Daoy (cell line): ENCODE data around the gene MAPK4. TPM values are rescaled to one million over a fixed set of nuclear protein-coding genes. Genes with fewer than 3 reads are reported as not detected.
"Not testable (repeated sequence)": the region's sequence is repeated elsewhere in the genome, so short reads cannot be mapped to it uniquely, and the experiment has no call there.

Experiments
- DNase-seq: peaks from one replicate; pipeline ENCODE4 v3.0.0-alpha.2; 2015; ENCODE audit warnings: low read depth
- total RNA-seq: library from RNA; depleted of rRNA; stranded (reverse); fragments of >200 nt; shearing (Covaris generic); gene quantifications from 2 replicates; pipeline ENCODE4 v1.2.3, GENCODE V29; 2014

MAPK4 gene
- total RNA-seq, 1 experiment from 2014 or later, result 0.17 TPM

DNA sequence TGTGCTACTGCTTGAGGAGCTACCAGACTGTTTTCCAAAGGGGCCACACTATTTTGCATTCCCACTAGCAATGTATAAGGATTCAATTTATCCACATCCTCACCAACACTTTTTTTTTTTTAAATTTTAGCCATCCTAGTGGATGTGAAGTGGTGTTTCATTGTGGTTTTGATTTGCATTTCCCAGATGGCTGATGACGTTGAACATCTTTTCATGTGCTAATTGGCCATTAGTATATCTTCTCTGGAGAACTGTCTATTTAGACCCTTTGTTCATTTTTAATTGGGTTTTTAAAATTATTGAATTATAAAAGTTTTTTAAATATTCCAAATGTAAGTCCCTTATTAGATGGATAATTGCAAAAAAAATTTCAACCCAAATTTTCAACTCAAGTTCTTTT, 121.1 kb downstream of the MAPK4 start:
- DNase-seq, result no peak

DNA sequence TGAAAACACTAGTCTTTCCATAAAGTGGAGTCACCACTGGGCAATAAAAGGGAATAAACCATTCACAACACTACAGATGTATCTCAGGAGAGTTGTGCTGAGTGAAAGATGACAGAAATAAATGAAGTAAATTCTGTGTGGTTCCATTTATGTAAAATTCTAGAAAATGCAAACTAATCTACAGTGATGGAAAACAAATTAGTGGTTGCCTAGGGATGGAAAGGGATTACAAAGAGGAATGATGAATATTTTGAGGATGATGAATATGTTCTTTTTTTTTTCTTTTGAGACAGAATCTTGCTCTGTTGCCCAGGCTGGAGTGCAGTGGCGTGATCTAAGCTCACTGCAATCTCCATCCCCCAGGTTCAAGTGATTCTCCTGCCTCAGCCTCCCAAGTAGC, 123.0 kb downstream of the MAPK4 start:
- no peak for DNase-seq

DNA sequence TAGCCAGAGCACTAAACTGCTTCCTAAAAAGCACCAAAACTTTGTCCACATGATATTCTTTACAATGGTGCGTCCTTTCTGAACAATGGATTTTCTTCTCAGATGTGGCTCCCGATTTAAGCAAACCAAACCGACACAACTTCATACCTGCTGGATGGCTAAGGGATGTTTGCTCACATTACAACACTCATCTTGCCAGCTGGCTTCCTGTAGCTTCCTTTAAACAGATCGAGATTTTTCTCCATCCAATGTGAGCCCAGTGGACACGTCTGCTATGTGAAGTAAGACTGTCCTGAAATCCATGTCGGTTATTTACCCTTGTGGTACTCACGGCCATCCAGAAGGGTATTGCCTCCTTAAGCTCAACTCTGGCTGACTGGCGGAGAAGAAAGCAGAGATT, 126.5 kb downstream of the MAPK4 start:
- DNase-seq, result no peak

DNA sequence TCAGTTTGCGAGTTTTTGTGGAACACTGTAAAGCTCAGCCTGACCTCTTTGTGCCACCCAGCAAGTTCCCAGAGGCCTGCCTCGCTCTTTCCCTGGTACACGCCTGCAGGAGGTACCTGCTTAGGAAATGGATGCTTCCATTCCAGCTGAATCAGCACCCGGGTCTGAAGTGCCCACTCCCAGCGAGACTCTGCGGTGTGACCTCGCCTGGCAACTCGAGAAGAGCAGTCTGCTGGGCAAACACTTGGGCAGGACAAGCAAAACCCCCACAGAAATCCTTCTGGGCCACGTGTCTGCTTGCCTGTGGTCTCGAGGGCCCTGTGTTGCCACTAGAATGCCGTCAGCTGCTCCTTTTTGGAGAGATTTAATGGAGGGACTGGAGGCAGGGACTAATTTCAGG, 127.6 kb downstream of the MAPK4 start:
- no peak for DNase-seq

DNA sequence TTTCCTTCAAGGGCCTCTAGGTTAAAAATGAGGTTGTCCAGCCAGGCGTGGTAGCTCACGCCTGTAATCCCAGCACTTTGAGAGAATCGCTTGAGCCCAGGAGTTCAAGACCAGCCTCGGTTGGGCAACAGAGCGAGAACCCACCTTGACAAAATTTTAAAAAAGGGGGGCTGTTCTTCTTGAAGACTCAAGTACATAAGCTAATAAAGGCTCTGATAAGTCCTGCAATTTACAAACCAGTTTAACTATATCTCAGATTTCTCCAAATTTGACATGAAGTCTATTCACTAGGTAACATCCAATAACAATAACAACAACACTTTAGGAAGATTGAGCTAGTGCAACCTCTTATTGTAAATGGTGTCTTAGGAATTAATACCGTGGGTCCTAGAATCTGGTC, 129.7 kb downstream of the MAPK4 start:
- DNase-seq, result no peak

DNA sequence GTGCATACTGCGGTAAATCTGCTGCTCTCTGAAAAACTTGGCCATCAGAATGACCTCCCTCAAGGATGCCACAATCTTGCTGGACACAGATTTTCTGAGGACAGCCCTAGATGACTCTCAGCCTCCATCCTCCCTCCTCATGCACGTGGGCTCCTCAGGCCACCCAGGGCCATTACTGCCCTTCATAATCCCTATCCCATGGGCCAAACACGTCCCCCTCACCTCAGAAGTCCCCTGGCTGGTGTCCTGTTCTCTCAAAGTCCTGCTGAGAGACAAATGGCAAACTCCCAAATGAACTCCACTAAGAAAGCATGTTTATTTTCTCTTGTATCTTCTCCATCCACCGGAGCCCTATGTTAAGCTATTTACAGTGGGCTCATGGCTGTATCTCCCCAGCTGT, 134.3 kb downstream of the MAPK4 start:
- no peak for DNase-seq

DNA sequence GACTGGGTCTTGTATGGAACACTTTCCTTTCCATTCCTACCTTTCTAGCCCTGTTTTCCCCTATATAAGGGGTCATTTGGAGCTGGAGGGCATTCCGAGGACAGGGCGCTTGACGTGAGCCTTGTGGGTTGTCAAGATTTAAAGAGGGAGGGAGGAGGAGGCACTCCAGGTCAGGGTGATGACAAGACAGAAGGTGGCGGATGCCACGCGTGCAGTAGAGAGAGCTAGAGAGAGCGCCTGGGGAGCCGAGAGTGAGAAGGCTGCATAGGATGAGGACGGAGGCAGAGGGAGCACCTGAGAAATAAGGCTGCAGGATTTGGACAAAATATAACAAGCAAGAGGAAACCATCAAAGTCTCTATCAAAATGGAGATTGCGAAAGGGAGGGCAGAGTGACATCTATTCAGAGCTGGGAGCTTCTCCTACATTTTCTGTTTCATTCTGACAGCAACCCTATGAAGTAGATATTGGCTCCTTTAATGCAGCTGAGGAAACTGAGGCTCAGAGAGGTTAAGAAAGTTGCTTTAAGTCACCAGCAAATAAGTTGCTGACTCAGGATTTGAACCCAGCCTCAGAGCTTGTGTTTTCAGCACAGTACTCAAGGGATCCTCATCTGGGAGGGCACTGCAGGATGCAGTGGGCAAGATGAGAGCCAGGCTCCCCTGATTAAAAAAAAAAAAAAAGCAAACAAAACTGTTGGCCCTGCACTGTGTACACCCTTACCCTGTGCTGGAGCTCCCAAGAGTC, 135.7 kb downstream of the MAPK4 start:
- DNase-seq, result no peak

DNA sequence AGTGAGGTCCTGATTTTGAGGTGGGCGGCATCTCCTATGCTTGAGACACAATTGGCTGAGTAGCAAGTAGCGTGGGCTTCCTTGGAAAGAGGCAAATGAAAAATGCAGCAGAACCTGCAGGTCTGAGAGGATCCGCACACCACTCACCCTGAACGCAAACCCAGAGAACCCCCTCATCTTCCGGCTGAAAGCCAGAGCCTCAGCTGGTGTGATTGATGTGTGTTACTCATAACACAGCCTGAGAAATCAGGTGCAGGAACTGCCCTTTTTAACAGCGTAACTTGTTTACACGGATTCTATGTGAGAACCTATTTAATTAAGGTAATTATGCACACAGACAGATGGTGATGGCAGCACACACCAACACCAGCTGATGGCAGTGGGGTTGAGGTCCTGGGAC, 136.5 kb downstream of the MAPK4 start:
- no peak for DNase-seq

DNA sequence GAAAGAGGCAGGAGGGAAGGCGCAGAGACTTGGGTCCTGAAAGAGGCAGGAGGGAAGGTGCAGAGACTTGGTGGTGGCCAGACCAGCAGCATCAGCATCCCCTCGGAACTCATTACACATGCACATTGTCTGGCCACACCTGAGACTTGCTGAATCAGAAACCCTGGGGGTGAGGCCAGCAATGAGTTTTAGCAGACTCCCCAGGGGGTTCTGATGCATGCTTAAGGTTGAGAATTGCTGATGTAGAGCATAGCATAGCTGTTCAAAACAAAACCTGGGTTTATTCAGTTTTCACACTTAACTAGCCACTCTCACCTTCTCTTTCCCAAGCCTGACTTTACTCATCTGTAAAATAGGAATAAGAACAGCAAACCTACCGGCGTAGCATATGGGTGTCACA, 137.0 kb downstream of the MAPK4 start:
- no peak for DNase-seq

DNA sequence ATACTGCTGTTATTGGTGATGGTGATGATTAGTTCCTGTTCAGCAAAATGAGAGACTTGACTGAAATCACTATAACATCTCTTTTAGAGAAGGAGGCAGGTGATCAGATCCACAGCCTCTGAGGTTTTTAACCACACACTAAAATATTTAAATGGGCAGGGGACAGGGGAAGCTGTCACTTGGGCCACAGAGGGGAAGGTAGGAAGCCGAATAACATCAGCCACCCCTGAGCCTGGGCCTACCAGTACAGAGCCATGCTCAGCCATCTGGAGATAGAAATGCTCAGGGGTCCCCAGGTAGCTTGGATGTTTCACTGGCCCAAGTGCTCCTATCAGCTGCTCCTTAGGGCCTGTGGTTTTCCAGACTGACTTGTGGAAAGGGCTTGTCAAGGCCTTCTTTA, 137.6 kb downstream of the MAPK4 start:
- DNase-seq, result no peak

DNA sequence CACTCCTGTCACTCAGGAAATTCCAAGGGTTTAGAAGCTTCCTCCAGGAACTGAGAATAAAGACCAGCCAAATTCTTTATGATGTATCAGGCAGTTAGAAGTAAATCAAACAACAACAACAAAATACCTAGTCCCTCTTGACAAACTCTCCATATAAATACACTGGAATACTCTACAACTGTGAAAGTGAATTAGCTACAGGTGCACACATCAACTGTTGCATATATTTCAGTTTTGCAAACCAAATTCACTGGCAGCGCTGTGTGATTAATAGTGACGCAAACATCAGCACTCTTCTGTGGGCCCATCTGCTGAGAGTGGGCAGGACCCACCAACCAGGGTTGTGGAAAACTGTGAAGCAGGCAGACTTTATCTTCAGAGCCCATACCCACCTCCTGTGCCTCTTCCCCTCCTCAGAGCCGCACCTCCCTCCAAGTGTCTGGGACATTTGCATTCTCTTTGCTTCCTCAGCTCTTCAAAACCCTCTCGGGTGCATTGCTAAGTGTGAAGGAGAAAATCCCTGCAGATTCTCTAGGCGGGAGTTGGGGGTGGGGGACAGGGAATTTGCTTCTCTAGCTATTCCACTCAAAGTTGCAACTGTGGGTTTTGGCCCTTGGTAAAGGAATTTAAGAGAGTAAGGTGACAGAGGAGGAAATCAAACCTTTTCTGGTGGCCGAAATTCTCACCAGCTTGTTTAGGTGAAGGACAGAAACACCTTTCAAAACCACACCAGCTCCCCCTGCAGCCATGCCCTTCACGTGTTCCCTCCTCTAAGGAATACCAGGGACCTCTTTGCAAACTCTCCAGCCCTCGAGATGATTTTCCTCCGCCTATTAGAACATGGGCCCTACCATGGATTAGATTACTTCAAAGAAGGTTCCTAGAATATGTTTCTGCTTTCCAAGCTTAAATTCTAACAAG, 140.6 kb downstream of the MAPK4 start:
- no peak for DNase-seq

DNA sequence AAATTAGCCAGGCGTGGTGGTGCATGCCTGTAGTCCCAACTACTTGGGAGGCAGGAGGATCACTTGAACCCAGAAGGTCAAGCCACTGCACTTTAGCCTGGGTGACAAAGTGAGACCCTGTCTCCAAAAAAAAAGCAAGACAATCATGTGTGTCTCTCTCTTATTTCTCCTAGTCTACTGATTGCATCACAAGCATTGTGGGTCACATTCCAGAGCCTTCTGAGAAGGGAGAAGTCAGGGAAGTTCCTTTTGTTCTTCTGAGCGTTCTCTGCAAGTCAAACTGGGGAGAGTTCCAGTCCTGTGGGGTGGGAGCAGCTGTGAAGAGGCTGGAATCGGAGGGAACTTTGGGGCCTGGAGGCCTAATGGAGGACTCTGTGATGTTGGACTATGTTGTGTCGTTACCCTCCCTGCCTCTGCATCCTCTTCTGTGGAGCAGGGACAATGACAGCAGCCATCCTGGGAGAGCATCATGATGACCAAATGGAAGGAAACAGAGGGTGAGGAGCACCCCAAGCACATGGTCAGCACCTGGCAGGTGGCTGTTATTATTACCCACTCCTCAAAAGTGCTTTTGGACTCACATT, 144.6 kb downstream of the MAPK4 start:
- no peak for DNase-seq

DNA sequence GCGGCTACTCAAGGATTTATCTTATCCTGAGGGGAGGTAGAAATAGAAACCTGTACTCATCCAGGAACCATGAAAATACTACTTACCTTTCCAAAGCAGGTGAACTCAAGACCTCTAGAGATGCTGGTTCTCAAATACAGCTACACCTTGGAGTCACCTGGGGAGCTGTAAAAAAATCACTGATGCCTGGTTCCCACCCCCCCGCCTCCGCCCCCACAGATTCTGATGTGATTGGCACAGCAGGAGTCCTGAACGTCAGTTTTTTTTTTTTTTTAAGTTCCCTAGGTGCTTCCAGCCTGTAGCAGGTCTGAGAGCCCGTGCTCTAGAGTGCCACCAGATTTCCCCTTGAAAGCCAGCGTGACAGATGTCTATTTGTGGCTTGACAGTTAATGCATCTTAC, 146.3 kb downstream of the MAPK4 start:
- DNase-seq, result no peak

DNA sequence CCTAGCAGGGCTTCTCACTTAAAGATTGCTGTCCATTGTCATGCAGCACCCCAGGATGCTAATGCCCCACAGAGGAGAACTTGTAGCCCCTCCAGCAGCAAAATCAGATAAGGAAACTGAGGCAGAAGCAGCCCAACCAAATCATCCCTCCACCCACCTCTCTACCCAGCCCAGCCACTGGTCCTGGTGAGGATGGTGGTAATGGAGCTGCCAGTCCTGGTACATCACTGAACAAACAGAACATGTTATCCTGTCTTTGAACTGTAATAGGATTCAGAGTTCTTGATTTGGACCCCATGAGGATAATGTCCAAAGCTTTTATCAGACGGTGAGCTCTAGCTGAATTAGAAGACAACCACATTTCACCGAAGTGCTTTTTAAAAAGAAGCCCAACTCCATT, 146.8 kb downstream of the MAPK4 start:
- no peak for DNase-seq

DNA sequence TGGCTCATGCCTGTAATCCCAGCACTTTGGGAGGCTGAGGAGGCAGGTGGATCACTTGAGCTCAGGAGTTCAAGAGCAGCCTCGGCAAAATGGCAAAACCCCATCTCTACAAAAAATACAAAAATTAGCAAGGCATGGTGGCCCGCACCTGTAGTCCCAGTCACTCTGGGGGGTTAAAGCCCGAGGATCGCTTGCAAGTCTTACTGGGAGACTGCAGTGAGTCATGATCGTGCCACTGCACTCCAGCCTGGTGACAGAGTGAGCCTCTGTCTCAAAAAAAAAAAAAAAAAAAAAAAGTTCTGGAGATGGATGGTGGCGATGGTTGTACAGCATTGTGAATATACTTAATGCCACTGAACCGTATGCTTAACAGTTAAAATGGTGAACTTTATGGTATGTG, 147.4 kb downstream of the MAPK4 start:
- not testable (repeated sequence) for DNase-seq

DNA sequence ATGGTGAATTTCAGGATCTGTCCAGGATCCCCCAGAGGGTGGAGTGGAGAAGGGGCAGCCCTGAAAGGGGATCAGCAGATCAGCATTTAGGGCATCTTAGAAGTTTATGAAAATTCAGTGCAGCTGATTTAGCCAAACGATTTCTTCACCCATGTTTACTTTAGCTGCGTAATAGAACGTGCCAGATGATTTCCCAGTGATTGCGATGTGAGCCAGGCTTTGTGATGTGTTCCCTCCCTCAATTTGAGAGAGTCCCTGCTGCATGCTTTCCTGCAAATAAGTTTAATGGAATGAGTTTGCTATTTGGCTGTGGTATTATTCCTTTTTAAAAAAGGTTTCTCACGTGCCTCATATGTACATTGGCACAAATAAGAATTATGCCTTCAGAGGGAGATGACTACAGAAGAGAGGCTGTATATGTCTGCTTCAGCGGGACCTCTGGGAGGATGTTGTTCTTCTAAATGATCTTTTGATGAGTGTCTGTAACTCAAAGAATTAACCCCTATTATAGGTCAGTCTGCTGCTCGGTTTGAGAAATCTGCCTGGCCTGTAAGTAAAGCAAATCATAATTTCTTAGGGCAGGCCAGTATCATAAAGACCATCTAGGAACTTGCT, 148.1 kb downstream of the MAPK4 start:
- no peak for DNase-seq

DNA sequence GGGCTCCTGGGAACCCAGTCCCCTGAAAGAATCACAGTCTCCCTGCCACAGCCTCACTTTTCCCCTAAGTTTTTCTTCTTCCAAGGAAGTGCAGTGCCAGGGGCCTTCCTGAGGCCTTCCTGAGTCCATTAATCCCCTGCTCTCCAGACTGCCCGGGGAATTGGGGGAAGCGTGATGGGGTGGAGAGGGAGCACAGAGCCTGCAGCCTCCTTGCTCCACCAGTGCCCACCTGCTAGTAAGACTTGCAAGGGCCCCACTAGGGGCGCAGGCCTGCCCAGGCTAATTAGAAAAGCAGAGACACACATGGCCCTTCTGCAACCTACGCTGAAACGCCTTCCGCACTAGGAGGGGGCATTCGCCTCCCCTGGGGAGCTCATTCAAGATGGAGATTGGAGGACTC, 149.3 kb downstream of the MAPK4 start:
- DNase-seq, result no peak

DNA sequence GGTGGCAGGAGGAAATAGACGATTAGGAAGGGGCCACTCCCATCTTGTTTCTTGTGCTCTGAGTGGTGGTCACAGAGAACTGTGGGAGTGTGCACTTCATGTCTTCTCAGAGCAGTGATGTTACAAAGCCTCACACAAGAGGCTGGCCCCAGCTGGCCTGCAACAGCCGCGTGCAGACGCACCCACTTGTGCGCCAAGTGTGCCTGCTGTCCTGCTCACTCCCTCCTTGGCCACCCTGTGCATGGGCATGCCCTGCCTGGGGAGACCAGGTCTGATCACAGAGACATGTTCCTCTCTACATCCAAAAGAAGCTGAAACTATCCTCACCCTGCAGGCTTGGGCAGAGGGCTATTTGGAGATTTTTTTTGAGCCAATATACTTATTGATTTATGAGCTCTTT, 151.5 kb downstream of the MAPK4 start:
- no peak for DNase-seq

DNA sequence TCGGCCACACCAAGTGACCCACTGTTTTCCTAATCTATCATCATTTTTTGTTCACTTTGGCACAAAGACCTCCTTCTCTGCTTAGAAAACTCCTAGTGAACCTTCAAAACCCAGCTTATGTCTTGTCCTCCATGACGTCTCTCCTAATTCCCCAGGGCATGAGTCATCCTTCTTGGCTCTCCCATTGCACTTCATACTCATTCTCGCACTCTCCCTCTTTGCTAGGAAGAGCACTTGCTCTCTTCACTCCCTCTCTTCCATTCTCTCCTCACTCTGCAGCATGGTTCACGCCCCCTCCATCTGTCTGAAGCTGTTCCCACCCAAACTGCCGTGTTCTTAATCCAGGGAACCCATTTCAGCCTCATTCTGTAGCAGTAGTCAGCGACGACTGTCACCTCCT, 156.0 kb downstream of the MAPK4 start:
- peak; percentile 43 for DNase-seq

DNA sequence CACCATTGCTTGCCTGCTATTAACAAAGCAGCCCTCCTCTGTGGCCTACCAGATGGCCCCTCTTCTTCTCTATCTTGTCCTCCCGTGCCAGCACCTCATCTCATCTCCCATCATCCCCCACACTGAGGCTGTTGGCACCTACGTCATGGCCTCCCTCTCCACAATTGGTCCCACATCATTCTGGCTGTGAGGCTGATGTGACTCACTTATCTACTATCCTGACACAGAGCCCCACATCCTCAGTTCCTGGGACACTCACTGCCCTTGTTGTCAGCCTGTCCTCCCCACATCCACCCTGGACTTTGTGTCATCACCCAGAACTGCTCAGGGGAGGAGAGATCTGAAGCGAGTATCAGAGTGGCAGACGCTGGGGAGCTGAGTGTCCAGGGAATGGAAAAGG, 157.0 kb downstream of the MAPK4 start:
- peak; percentile 26 for DNase-seq

DNA sequence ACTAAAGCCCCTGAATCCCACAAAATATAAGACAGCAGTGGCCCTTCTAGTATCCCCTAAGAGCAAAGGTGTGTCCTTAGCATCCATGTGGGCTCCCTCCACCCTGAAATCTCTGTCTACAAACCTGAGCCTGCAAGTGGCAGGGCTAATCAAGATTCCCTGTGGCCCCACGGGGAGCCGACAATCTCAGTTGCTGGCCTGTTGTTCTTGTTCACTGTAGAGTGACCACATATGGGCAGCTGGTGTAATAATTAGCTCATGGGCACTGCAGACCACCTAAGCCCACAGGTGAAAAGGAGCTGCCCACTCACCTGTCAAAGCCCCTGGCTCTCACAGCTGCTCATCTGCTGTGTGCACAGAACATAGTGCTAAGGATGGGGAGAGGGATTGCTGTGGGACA, 157.7 kb downstream of the MAPK4 start:
- DNase-seq, result no peak
